ENCODE data around the gene SLC29A4.
"Not testable (repeated sequence)": the region's sequence is repeated elsewhere in the genome, so short reads cannot be mapped to it uniquely, and the experiment has no call there.

SLC29A4 gene

DNA sequence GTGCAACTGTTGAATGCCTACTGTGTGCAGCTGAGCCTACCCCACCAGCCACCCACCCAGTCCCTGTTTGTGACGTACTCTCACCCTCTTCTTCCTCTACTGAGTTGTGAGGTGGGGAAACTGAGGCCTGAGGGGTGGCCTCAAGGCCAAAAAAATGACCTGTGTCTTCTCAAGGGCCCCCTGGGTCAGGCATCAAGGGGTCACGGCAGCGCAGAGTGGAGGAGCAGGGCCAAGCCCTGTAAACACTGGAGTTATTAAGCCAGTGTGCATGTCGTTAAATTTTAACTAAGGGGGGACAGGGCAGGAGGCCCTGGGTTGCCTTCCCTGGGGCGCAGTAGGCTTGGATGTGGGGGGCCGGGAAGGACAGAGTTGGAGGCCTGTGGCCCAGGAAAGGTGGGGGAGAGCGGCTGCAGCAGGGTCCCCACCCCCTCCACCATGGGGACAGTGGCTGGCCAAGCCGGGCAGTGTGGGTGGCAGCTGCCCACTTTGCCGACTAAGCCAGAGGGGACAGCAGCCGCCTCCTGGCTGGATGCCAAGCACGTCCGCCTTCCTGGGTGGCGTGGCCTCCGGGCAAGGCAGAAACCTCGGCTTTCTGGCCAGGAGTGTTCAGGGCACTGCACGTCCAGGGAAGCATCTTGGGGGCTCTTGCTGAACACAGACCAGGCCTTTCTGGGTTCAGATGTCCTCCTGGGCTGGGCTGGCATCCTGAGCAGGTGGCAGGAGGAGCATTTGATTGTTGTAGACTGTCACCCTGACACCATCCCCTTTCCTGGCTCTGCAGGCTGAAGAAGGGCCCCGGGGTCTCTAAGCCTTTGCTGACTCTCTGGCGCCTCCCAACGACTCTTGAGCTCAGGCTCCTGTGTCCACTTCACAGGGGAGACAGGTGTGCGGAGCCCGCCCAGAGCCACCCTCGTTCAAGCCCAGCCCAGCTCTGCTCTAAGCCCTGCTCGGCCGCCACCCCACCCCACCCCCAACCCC, 1.9 kb downstream of the SLC29A4 start:
- H3K36me3 ChIP-seq = no peaks in the 10 kb centered on the region; the same call in 1 of the 2 replicates
- peak; percentile 93 for DNase-seq
- no peak overlapping the region; the same call in 1 of the 2 replicates for H3K4me3 ChIP-seq (ENCODE audit: low read depth, low read length)
- peak; percentile 90 for TF ChIP-seq CTCF (IDR thresholded peaks at IDR 0.05; ENCODE audit: low read depth, low read length)
- H3K9me3 ChIP-seq (ENCODE audit: severe bottlenecking) = no peaks in the 10 kb centered on the region
- no peaks in the 10 kb centered on the region for H3K27me3 ChIP-seq (ENCODE audit: insufficient read depth, low read depth, severe bottlenecking)
- no peak overlapping the region for H3K27ac ChIP-seq

- Histone ChIP-seq H3K9me3 (ENCODE audit: severe bottlenecking) (no peaks in the 10 kb centered on the region), H3K36me3 (no peaks in the 10 kb centered on the region; the same call in 1 of the 2 replicates), H3K27ac (no peak overlapping the region), H3K27me3 (ENCODE audit: insufficient read depth, low read depth, severe bottlenecking) (no peaks in the 10 kb centered on the region), H3K4me3 (ENCODE audit: low read depth, low read length) (no peak overlapping the region)
- TF ChIP-seq CTCF (IDR thresholded peaks at IDR 0.05; ENCODE audit: low read depth, low read length) = no peak
- DNase-seq = no peak
Measured at GRCh38 chr7:5286933-5287332, 4.2 kb downstream of the SLC29A4 start.

GRCh38 chr7:5287373-5287772, 4.6 kb downstream of the SLC29A4 start:
- H3K36me3 ChIP-seq; H3K4me3 ChIP-seq (ENCODE audit: low read depth, low read length); H3K27me3 ChIP-seq (ENCODE audit: insufficient read depth, low read depth, severe bottlenecking); H3K27ac ChIP-seq; DNase-seq; H3K9me3 ChIP-seq (ENCODE audit: severe bottlenecking): not testable (repeated sequence)

DNA sequence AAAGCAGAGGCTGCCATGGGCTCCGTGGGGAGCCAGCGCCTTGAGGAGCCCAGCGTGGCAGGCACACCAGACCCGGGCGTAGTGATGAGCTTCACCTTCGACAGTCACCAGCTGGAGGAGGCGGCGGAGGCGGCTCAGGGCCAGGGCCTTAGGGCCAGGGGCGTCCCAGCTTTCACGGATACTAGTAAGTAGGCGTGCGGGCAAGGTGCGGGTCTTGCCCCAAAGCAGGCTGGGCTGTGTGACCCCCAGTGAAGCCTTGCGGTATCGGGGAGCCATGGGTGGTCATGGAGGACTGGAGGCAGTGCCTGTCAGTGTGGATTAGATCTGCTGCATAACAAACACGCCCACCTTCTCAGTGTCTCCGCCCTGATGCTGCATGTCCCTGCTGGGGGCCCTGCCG, 5.1 kb downstream of the SLC29A4 start:
- Histone ChIP-seq H3K9me3 (ENCODE audit: severe bottlenecking) (no peaks in the 10 kb centered on the region), H3K27me3 (ENCODE audit: insufficient read depth, low read depth, severe bottlenecking) (no peaks in the 10 kb centered on the region), H3K36me3 (no peaks in the 10 kb centered on the region; the same call in 1 of the 2 replicates), H3K27ac (no peak overlapping the region), H3K4me3 (ENCODE audit: low read depth, low read length) (no peak overlapping the region)
- no peak for TF ChIP-seq CTCF (IDR thresholded peaks at IDR 0.05; ENCODE audit: low read depth, low read length)
- DNase-seq = no peak

DNA sequence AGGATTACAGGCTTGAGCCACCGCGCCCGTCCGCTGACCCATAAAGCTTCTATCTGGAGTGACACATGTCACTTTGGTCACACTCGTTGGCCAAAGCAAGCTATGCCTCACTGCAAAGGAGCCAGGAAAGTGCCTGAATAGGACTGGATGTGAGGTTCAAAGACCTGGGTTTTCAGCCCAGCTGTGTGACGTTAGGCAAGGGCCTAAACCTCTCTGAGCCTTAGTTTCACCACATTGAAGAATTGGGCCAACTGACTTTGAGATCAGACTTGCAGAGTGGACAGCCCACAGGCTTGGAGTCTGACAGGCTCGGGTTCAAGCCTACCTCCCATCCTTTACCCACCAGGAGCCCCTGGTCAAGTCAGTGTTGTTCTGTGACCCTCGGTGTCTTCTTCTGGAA, 5.8 kb downstream of the SLC29A4 start:
- not testable (repeated sequence) for H3K36me3 ChIP-seq; H3K27ac ChIP-seq; DNase-seq; H3K9me3 ChIP-seq (ENCODE audit: severe bottlenecking); H3K4me3 ChIP-seq (ENCODE audit: low read depth, low read length); H3K27me3 ChIP-seq (ENCODE audit: insufficient read depth, low read depth, severe bottlenecking)

GRCh38 chr7:5289355-5289754, 6.6 kb downstream of the SLC29A4 start:
- Histone ChIP-seq H3K27ac (no peak overlapping the region), H3K9me3 (ENCODE audit: severe bottlenecking) (no peaks in the 10 kb centered on the region), H3K27me3 (ENCODE audit: insufficient read depth, low read depth, severe bottlenecking) (no peaks in the 10 kb centered on the region), H3K36me3 (no peaks in the 10 kb centered on the region; the same call in 1 of the 2 replicates), H3K4me3 (ENCODE audit: low read depth, low read length) (no peak overlapping the region)
- no peak for TF ChIP-seq CTCF (IDR thresholded peaks at IDR 0.05; ENCODE audit: low read depth, low read length)
- no peak for DNase-seq

All from WERI-Rb-1 (cell line).